Brain microvascular endothelial cell (primary cell): ENCODE results near the gene MDGA2.

Source experiments
- DNase-seq: peaks from one replicate; pipeline ENCODE4 v3.0.0-alpha.2; 2020
- H3K27ac ChIP-seq: fragments of 250-450 bp; sonication (Bioruptor Pico); 2 replicates; pipeline ENCODE4 v1.5.1; 2020; ENCODE audit warnings: mild to moderate bottlenecking, moderate library complexity
- H3K27me3 ChIP-seq: fragments of 250-450 bp; sonication (Bioruptor Pico); replicated peaks from 2 replicates; pipeline ENCODE4 v1.5.1; 2020; ENCODE audit warnings: mild to moderate bottlenecking
- H3K36me3 ChIP-seq: fragments of 250-450 bp; sonication (Bioruptor Pico); replicated peaks from 2 replicates; pipeline ENCODE4 v1.5.1; 2020; ENCODE audit warnings: mild to moderate bottlenecking
- H3K4me3 ChIP-seq: 2 replicates; pipeline ENCODE4 v1.5.1; 2011; ENCODE audit warnings: low read depth, mild to moderate bottlenecking, control low read depth, low read length, moderate library complexity
- in situ Hi-C: cut with HindIII; loops from 2 replicates; pipeline ENCODE4 v1.10.0; 2017; ENCODE audit warnings: low sequenced_read_pairs, low pct_ligation_motif_present
- TF ChIP-seq, protein P1 (sequence below): IDR thresholded peaks from 2 replicates; pipeline ENCODE4 v1.5.1; 2011; ENCODE audit warnings: low read depth, mild to moderate bottlenecking, moderate library complexity, low read length, control low read depth, inconsistent platforms; ENCODE audit errors: missing control alignments

Gene MDGA2

DNA sequence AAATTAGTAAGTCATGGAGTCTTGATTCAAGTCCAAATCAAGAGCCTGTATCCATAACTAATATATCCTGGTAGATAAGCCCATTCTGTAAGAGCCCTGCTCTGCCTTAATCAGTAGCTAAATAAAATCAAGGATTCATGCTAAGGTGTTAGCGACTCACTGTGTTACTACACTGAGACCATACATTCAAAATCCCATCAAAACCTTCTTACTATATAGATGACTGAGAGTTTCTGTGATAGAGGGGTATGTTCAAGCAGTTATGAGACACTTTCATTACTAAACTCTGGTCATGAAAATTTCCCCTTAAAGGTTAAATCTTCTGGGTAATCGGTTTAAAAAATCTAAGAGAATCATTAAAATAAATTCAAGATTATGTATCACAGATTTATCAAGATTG lies 78.5 kb downstream of the MDGA2 start:
- no peak overlapping the region for H3K4me3 ChIP-seq

DNA sequence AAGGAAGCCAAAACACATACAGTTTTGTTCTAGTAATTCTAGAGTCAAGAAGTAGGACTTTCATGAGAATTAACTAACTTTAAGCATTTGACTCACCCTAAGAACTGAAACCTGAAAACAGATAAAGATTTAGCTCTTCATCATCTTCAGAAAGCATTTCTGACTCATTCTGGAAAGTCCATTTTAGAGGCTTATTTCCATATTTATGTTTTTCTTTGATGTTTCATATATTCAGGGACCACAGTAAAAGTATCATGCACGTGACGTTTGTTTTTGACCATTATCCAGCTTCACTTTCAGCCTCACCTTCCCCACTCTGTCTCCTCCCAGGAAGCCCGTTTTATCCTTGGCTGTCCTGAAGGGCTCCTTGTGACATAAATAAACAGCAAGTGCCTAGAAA lies 79.2 kb downstream of the MDGA2 start:
- H3K36me3 ChIP-seq: no peaks in the 10 kb centered on the region
- DNase-seq: no peak
- no peak overlapping the region for H3K27ac ChIP-seq
- TF ChIP-seq, protein P1, sequence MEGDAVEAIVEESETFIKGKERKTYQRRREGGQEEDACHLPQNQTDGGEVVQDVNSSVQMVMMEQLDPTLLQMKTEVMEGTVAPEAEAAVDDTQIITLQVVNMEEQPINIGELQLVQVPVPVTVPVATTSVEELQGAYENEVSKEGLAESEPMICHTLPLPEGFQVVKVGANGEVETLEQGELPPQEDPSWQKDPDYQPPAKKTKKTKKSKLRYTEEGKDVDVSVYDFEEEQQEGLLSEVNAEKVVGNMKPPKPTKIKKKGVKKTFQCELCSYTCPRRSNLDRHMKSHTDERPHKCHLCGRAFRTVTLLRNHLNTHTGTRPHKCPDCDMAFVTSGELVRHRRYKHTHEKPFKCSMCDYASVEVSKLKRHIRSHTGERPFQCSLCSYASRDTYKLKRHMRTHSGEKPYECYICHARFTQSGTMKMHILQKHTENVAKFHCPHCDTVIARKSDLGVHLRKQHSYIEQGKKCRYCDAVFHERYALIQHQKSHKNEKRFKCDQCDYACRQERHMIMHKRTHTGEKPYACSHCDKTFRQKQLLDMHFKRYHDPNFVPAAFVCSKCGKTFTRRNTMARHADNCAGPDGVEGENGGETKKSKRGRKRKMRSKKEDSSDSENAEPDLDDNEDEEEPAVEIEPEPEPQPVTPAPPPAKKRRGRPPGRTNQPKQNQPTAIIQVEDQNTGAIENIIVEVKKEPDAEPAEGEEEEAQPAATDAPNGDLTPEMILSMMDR: no peak
- in situ Hi-C loops: no loop called here
- H3K27me3 ChIP-seq: no peaks in the 10 kb centered on the region
- no peak overlapping the region for H3K4me3 ChIP-seq

More for the DNA sequence above, 78.5 kb downstream of the MDGA2 start:
- in situ Hi-C loops: no loop called here
- TF ChIP-seq, protein P1: no peak
- H3K27me3 ChIP-seq: no peaks in the 10 kb centered on the region
- no peaks in the 10 kb centered on the region for H3K36me3 ChIP-seq
- no peak overlapping the region for H3K27ac ChIP-seq
- DNase-seq: no peak

DNA sequence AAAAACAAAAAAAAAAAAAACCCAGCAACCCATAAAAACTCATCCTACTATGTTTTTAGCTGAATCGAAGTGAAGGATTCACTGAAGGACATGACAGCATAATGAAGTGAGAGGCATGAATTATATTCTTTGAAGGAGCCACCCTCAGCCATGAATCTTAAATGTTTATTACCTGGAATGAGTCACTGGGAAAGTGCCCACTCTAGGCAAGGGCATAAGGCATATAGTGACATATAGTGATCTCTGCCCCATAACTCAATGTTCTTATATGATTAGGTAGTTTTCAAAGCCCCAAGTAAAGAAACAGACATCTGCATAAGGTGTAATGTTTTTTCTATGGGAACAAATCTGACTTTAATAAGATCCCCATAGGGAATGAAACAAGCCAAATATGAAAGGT lies 79.9 kb downstream of the MDGA2 start:
- Histone ChIP-seq H3K27me3 (no peaks in the 10 kb centered on the region), H3K27ac (no peak overlapping the region), H3K36me3 (no peaks in the 10 kb centered on the region), H3K4me3 (no peak overlapping the region)
- in situ Hi-C loops: no loop called here
- no peak for DNase-seq
- TF ChIP-seq, protein P1: no peak

DNA sequence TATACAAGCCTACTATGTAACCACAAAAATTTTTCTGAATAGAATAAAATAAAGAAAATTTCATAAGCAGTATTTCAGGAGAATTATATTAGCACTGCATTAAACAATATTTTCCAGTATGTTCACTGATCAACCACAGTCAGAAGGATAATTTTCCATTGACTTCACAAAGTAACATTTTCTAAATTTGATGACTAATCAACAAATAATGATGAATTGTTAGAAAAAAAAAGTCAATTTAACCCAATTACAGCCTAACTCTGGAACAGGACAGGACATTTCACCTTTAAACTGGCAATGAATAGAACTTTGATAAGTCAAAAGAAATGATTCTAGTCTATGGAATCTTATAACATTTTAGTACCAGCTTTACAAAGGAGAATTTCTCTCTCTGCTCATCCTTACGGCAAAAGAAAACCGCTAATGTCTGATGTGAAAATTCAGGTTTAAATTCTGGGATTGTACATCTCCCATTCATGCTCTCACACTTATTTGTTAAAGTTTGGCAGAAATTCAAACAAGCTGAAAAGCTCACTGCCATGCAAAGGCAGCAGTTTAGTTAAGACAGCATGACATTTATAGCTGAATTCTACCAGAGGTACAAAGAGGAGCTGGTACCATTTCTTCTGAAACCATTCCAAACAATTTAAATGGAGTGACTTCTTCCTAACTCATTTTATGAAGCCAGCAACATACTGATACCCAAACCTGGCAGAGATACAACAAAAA lies 84.5 kb downstream of the MDGA2 start:
- Histone ChIP-seq H3K4me3 (no peak overlapping the region), H3K36me3 (no peaks in the 10 kb centered on the region), H3K27me3 (no peaks in the 10 kb centered on the region), H3K27ac (no peak overlapping the region)
- in situ Hi-C loops: no loop called here
- no peak for DNase-seq
- TF ChIP-seq, protein P1: no peak

DNA sequence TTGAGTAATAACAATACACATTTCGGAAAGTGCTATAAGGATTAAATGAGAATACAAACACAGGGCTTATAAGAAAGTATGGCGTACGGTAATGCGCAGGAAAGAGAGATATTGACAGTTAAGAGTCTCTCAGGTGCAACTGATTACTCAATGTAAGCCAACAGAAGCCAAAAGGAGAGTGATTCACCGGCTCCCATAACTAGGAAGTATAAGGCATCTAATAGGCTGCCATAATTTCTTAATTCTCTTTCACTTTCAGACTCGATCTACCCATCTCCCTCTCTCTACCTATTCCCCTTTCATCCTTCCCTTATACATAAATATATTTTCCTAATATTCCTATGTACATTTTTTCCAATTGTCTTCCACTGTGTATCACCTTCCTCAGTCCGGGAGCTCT lies 90.0 kb downstream of the MDGA2 start:
- in situ Hi-C loops: no loop called here
- Histone ChIP-seq H3K27me3 (no peaks in the 10 kb centered on the region), H3K36me3 (no peaks in the 10 kb centered on the region), H3K4me3 (no peak overlapping the region), H3K27ac (no peak overlapping the region)
- TF ChIP-seq, protein P1: no peak
- DNase-seq: no peak

DNA sequence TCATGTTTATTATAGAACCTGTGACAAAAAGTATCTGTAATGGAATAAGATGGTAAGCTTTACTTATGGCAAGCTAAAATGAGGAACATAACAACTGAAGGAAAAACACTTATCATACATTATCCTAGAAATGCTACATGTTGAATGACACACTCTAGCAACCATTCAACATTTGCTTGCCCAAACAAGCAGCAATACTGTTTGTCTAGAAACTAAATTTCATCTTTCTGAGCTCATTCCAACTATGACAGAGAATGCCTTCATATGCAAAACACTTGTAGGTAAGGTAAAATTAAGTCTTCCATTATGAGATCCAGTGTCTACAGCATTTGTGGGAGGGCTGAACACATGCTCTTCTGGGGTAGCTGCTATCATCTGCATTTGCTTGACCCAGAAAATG lies 108.1 kb downstream of the MDGA2 start:
- no peak for DNase-seq
- no peaks in the 10 kb centered on the region for H3K36me3 ChIP-seq
- no peak overlapping the region for H3K4me3 ChIP-seq
- no peaks in the 10 kb centered on the region for H3K27me3 ChIP-seq
- TF ChIP-seq, protein P1: no peak
- H3K27ac ChIP-seq: no peak overlapping the region
- in situ Hi-C loops: no loop called here
